Fibroblast of skin of abdomen (primary cell): ENCODE results near the gene GRHL3.

Source experiments
- DNase-seq: peaks from one replicate; pipeline ENCODE4 v3.0.0-alpha.2; 2013

The GRHL3 gene

GRCh38 chr1:24293392-24294227, 25.5 kb upstream of the GRHL3 start:
- DNase-seq: no peak

- DNase-seq: peak; percentile 93
Measured at GRCh38 chr1:24294228-24294672, 24.9 kb upstream of the GRHL3 start.

GRCh38 chr1:24294716-24295371, 24.3 kb upstream of the GRHL3 start:
- peak; percentile 67 for DNase-seq

- DNase-seq: no peak
Measured at GRCh38 chr1:24295535-24295934, 23.6 kb upstream of the GRHL3 start.

- no peak for DNase-seq
Measured at GRCh38 chr1:24297187-24297851, 21.8 kb upstream of the GRHL3 start.

GRCh38 chr1:24297852-24298232, 21.3 kb upstream of the GRHL3 start:
- no peak for DNase-seq

- no peak for DNase-seq
Measured at GRCh38 chr1:24298606-24299005, 20.6 kb upstream of the GRHL3 start.

GRCh38 chr1:24299901-24300300, 19.3 kb upstream of the GRHL3 start:
- no peak for DNase-seq

- no peak for DNase-seq
Measured at GRCh38 chr1:24300971-24301784, 18.0 kb upstream of the GRHL3 start.

GRCh38 chr1:24301785-24302175, 17.4 kb upstream of the GRHL3 start:
- DNase-seq: peak; percentile 61

- DNase-seq: no peak
Measured at GRCh38 chr1:24302209-24302611, 16.9 kb upstream of the GRHL3 start.

- DNase-seq: no peak
Measured at GRCh38 chr1:24303600-24303999, 15.6 kb upstream of the GRHL3 start.

GRCh38 chr1:24304763-24305162, 14.4 kb upstream of the GRHL3 start:
- no peak for DNase-seq

GRCh38 chr1:24308365-24309015, 10.7 kb upstream of the GRHL3 start:
- DNase-seq: no peak

- DNase-seq: no peak
Measured at GRCh38 chr1:24309762-24310485, 9.2 kb upstream of the GRHL3 start.

GRCh38 chr1:24311234-24311633, 7.9 kb upstream of the GRHL3 start:
- DNase-seq: no peak

- DNase-seq: no peak
Measured at GRCh38 chr1:24311741-24312140, 7.4 kb upstream of the GRHL3 start.

- no peak for DNase-seq
Measured at GRCh38 chr1:24315391-24315790, 3.8 kb upstream of the GRHL3 start.

- DNase-seq: no peak
Measured at GRCh38 chr1:24316645-24317044, 2.5 kb upstream of the GRHL3 start.

GRCh38 chr1:24317081-24317480, 2.1 kb upstream of the GRHL3 start:
- DNase-seq: no peak

GRCh38 chr1:24317956-24318614, 1.1 kb upstream of the GRHL3 start:
- DNase-seq: peak; percentile 57
